ENCODE results near the gene AK9. TPM values are rescaled to one million over a fixed set of nuclear protein-coding genes. Genes with fewer than 3 reads are reported as not detected.

The AK9 gene
- total and polyA plus RNA-seq, 4 donors, result 1.1 to 5.3 (median 3.8) TPM

DNA sequence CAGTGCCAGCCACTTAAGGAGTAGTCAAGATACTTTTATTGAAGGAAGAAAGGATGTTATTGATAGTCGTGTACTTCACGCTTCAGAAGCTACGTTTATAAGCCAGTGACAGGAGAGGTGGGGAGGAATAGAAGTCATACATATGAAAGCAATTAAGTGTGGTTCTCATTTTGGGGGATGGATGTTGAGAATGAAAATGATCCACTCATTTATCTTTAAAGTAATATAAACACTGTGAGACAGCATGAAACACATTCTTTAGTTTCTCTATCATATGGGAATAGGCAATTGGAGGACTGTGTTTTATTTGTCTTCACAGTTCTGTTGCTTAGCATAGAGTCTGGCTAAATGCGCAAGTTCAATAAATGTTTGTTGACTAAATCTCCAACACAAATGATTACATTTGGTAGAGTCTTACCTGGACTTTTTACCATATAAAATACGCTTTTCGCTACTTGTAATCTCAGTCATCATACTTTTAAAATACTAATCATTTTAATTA is 35.2 kb downstream of the AK9 start:
- H3K9ac ChIP-seq (ENCODE audit: low read depth in 1 of 2, low read length in 2 of 2), result no peak overlapping the region
- WGBS, result 97% methylated on average over 6 of the region's 6 CpGs
- H3K27me3 ChIP-seq (ENCODE audit: control insufficient read depth in 4 of 4, insufficient read depth in 4 of 4, low read length in 3 of 4), result no peaks in the 10 kb centered on the region
- no peak for TF ChIP-seq HNF4G (IDR thresholded peaks at IDR 0.05)
- TF ChIP-seq FOXA2 (IDR thresholded peaks at IDR 0.05), result no peak
- no peak overlapping the region for H3K27ac ChIP-seq (ENCODE audit: low read depth in 1 of 2, low read length in 2 of 2)
- no peaks in the 10 kb centered on the region for H3K4me1 ChIP-seq (ENCODE audit: control insufficient read depth in 4 of 4, insufficient read depth in 4 of 4, low read length in 3 of 4)
- DNase-seq (ENCODE audit: low spot score), result no peak
- no peak overlapping the region for H3K4me3 ChIP-seq (ENCODE audit: low read depth in 1 of 3, low read length in 3 of 3)
- peaks cover 0 to 4% (median 0%) of the 10 kb centered on the region in 4 donors for H3K36me3 ChIP-seq (ENCODE audit: control insufficient read depth in 4 of 4, insufficient read depth in 3 of 4, low read depth in 1 of 4, low read length in 3 of 4)
- no peaks in the 10 kb centered on the region for H3K9me3 ChIP-seq (ENCODE audit: control insufficient read depth in 4 of 4, low read length in 3 of 4)

DNA sequence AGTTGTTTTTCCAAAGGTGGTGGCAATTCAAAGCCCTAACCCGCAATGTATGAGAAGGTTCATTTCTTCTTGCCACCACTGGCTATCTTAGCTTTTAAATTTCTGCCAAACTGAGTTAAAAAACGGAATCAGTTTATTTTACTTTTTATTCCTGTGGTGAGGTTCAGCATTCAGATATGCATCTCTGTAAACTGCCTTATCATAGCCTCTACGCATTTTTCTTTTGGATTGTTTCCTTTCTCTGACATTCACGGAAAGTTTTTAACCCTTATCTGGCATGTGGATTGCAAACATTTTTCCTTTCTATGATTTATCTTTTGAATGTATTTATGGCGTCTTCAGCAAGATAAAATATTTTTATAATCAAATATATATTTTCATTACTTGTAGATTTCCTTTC is 37.7 kb downstream of the AK9 start:
- H3K4me1 ChIP-seq (ENCODE audit: control insufficient read depth in 4 of 4, insufficient read depth in 4 of 4, low read length in 3 of 4), result no peaks in the 10 kb centered on the region
- TF ChIP-seq RXRA (IDR thresholded peaks at IDR 0.05) (no peak), YY1 (IDR thresholded peaks at IDR 0.05) (no peak), FOXA1 (IDR thresholded peaks at IDR 0.05) (no peak)
- TF ChIP-seq, protein P1, sequence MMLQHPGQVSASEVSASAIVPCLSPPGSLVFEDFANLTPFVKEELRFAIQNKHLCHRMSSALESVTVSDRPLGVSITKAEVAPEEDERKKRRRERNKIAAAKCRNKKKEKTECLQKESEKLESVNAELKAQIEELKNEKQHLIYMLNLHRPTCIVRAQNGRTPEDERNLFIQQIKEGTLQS (IDR thresholded peaks at IDR 0.05), result no peak
- no peak overlapping the region for H3K9ac ChIP-seq (ENCODE audit: low read depth in 1 of 2, low read length in 2 of 2)
- no peak for DNase-seq (ENCODE audit: low spot score)
- peaks cover 0 to 4% (median 0%) of the 10 kb centered on the region in 4 donors for H3K36me3 ChIP-seq (ENCODE audit: control insufficient read depth in 4 of 4, insufficient read depth in 3 of 4, low read depth in 1 of 4, low read length in 3 of 4)
- 74% methylated on average over 5 of the region's 5 CpGs for WGBS
- no peak overlapping the region for H3K4me3 ChIP-seq (ENCODE audit: low read depth in 1 of 3, low read length in 3 of 3)
- H3K27ac ChIP-seq (ENCODE audit: low read depth in 1 of 2, low read length in 2 of 2), result no peak overlapping the region
- no peaks in the 10 kb centered on the region for H3K27me3 ChIP-seq (ENCODE audit: control insufficient read depth in 4 of 4, insufficient read depth in 4 of 4, low read length in 3 of 4)
- no peaks in the 10 kb centered on the region for H3K9me3 ChIP-seq (ENCODE audit: control insufficient read depth in 4 of 4, low read length in 3 of 4)

DNA sequence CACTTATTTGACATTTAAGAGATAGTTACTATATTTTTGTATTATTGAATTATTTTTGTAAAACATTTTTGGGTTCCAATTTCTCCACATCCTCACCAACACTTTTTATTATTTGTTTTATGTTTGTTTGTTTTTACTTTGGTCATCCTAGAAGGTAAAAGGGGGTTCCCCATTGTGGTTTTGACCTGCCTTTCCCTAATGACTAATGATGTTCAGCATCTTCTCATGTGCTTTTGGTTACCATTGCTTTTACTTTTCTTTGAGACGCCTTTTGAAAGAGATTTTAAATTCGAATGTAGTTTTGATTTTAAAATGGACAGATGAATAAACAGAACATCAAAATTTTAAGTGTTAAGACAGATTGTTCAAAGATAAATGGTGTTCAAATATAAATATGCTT is 46.9 kb downstream of the AK9 start:
- TF ChIP-seq JUND (IDR thresholded peaks at IDR 0.05), result no peak
- peaks cover 0 to 3% (median under 1%) of the 10 kb centered on the region in 4 donors for H3K36me3 ChIP-seq (ENCODE audit: control insufficient read depth in 4 of 4, insufficient read depth in 3 of 4, low read depth in 1 of 4, low read length in 3 of 4)
- H3K27me3 ChIP-seq (ENCODE audit: control insufficient read depth in 4 of 4, insufficient read depth in 4 of 4, low read length in 3 of 4), result no peaks in the 10 kb centered on the region
- H3K4me3 ChIP-seq (ENCODE audit: low read depth in 1 of 3, low read length in 3 of 3), result no peak overlapping the region
- H3K4me1 ChIP-seq (ENCODE audit: control insufficient read depth in 4 of 4, insufficient read depth in 4 of 4, low read length in 3 of 4), result no peaks in the 10 kb centered on the region
- no peak overlapping the region for H3K9ac ChIP-seq (ENCODE audit: low read depth in 1 of 2, low read length in 2 of 2)
- H3K27ac ChIP-seq (ENCODE audit: low read depth in 1 of 2, low read length in 2 of 2), result no peak overlapping the region
- WGBS, result 92% methylated on average over 2 of the region's 2 CpGs
- DNase-seq (ENCODE audit: low spot score), result no peak
- H3K9me3 ChIP-seq (ENCODE audit: control insufficient read depth in 4 of 4, low read length in 3 of 4), result no peaks in the 10 kb centered on the region

DNA sequence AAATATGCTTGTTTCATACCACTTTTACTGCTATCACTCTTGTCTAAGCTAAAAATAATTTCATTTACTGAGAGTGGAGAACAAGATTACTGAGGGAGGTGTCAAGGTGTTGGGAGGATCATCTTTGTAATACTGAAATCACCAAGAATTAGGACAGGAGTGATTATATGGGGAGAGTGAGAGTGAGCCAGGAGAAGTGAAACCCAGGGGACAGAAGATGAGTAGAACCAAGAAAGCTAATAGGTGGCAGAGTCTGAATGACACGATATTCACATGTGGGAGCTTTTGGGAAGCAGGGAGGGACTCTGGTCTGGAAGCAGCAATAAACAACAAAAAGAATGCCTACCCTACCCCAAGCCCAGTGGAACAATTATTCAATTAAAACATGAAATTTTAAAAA is 58.6 kb downstream of the AK9 start:
- Histone ChIP-seq H3K4me3 (ENCODE audit: low read depth in 1 of 3, low read length in 3 of 3) (no peak overlapping the region), H3K27ac (ENCODE audit: low read depth in 1 of 2, low read length in 2 of 2) (no peak overlapping the region), H3K27me3 (ENCODE audit: control insufficient read depth in 4 of 4, insufficient read depth in 4 of 4, low read length in 3 of 4) (no peaks in the 10 kb centered on the region), H3K9me3 (ENCODE audit: control insufficient read depth in 4 of 4, low read length in 3 of 4) (no peaks in the 10 kb centered on the region), H3K36me3 (ENCODE audit: control insufficient read depth in 4 of 4, insufficient read depth in 3 of 4, low read depth in 1 of 4, low read length in 3 of 4) (peaks cover 0 to 3% (median 0%) of the 10 kb centered on the region in 4 donors), H3K4me1 (ENCODE audit: control insufficient read depth in 4 of 4, insufficient read depth in 4 of 4, low read length in 3 of 4) (no peaks in the 10 kb centered on the region), H3K9ac (ENCODE audit: low read depth in 1 of 2, low read length in 2 of 2) (no peak overlapping the region)
- TF ChIP-seq FOXA2 (IDR thresholded peaks at IDR 0.05) (no peak), RXRA (IDR thresholded peaks at IDR 0.05) (no peak), HNF4G (IDR thresholded peaks at IDR 0.05) (no peak), TAF1 (conservative IDR thresholded peaks at IDR 0.05) (no peak), NR2F2 (IDR thresholded peaks at IDR 0.05) (no peak), SP1 (IDR thresholded peaks at IDR 0.05) (no peak)
- TF ChIP-seq, protein P2, sequence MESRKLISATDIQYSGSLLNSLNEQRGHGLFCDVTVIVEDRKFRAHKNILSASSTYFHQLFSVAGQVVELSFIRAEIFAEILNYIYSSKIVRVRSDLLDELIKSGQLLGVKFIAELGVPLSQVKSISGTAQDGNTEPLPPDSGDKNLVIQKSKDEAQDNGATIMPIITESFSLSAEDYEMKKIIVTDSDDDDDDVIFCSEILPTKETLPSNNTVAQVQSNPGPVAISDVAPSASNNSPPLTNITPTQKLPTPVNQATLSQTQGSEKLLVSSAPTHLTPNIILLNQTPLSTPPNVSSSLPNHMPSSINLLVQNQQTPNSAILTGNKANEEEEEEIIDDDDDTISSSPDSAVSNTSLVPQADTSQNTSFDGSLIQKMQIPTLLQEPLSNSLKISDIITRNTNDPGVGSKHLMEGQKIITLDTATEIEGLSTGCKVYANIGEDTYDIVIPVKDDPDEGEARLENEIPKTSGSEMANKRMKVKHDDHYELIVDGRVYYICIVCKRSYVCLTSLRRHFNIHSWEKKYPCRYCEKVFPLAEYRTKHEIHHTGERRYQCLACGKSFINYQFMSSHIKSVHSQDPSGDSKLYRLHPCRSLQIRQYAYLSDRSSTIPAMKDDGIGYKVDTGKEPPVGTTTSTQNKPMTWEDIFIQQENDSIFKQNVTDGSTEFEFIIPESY (IDR thresholded peaks at IDR 0.05), result no peak
- TF ChIP-seq, protein P3, sequence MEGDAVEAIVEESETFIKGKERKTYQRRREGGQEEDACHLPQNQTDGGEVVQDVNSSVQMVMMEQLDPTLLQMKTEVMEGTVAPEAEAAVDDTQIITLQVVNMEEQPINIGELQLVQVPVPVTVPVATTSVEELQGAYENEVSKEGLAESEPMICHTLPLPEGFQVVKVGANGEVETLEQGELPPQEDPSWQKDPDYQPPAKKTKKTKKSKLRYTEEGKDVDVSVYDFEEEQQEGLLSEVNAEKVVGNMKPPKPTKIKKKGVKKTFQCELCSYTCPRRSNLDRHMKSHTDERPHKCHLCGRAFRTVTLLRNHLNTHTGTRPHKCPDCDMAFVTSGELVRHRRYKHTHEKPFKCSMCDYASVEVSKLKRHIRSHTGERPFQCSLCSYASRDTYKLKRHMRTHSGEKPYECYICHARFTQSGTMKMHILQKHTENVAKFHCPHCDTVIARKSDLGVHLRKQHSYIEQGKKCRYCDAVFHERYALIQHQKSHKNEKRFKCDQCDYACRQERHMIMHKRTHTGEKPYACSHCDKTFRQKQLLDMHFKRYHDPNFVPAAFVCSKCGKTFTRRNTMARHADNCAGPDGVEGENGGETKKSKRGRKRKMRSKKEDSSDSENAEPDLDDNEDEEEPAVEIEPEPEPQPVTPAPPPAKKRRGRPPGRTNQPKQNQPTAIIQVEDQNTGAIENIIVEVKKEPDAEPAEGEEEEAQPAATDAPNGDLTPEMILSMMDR (IDR thresholded peaks at IDR 0.05; ENCODE audit: low read depth, low read length, missing input control), result no peak
- no peak for DNase-seq (ENCODE audit: low spot score)
- WGBS, result 89% methylated on average over 1 of the region's 1 CpG
